Bronchial epithelial cell (primary cell): ENCODE measurements around the gene VRK2. TPM values are rescaled to one million over a fixed set of nuclear protein-coding genes. Genes with fewer than 3 reads are reported as not detected.
A peak's percentile ranks its signal among the peaks of the same experiment; 100 is the strongest.

Experiments
- DNase-seq: peaks from one replicate; pipeline ENCODE4 v3.0.0-alpha.2; 2010; ENCODE audit warnings: low read depth
- FAIRE-seq: peaks from 2 replicates; lab custom pipeline; 2011; peaks lifted over from hg19 to GRCh38; lab: Jason Lieb, UNC
- H3K27me3 ChIP-seq: 2 replicates; pipeline ENCODE4 v1.5.1; 2011; ENCODE audit warnings: low read length; ENCODE audit not compliant: control insufficient read depth, insufficient read depth
- H3K36me3 ChIP-seq: 2 replicates; pipeline ENCODE4 v1.5.1; 2011; ENCODE audit warnings: low read length; ENCODE audit not compliant: control insufficient read depth, insufficient read depth
- H3K4me3 ChIP-seq: 2 replicates; pipeline ENCODE4 v1.5.1; 2011; ENCODE audit warnings: mild to moderate bottlenecking, low read depth, low read length, control low read depth
- total RNA-seq: library from RNA; depleted of rRNA; stranded (reverse); fragments of >200 nt; gene quantifications from 2 replicates; pipeline ENCODE4 v1.2.1, GENCODE V29; 2014
- TF ChIP-seq, protein P1 (sequence below): IDR thresholded peaks from 2 replicates; pipeline ENCODE4 v1.5.1; 2011; ENCODE audit warnings: mild to moderate bottlenecking, moderate library complexity, low read length, control low read depth, inconsistent platforms; ENCODE audit not compliant: insufficient read depth, severe bottlenecking

Gene VRK2
- total RNA-seq, 1 donor from 2014 or later: 67.7 TPM

DNA sequence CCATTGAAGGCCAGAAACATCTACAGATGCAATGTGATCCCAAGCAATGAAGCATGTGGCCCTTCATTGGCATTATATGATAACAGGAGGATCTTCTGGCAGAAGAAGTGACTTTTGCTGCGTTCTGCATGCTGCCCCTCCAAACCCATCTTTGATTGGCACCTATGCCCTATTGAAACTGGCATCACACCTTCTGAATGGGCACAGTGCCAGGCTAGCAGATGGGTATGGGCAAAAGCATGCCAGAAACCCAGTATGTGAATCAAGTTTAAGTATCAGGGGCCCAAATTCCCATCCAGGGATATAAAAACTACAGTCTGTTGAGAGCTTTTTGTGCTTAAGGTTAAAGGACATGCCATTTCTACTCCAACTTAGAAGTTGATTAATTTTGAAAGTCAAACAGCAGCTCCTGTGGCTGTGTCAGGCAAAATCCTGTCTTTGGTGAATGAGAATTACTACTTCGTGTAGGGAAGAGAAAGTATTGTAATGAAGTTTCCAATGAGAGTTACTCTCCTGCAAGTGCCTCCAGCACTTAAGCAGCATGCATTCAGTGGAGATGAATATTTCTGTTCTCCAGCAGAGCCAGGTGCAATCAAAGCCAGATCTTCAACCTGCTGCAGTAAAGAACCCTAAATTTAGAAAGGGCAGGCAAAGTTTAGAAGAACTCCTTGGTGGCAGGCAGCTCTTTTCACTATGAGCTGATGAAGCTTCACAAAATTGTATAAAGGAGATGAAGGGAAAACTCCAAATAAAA is 8.6 kb downstream of the VRK2 start:
- DNase-seq: no peak
- FAIRE-seq: no peak
- H3K36me3 ChIP-seq: peaks cover 6% of the 10 kb centered on the region
- TF ChIP-seq, protein P1, sequence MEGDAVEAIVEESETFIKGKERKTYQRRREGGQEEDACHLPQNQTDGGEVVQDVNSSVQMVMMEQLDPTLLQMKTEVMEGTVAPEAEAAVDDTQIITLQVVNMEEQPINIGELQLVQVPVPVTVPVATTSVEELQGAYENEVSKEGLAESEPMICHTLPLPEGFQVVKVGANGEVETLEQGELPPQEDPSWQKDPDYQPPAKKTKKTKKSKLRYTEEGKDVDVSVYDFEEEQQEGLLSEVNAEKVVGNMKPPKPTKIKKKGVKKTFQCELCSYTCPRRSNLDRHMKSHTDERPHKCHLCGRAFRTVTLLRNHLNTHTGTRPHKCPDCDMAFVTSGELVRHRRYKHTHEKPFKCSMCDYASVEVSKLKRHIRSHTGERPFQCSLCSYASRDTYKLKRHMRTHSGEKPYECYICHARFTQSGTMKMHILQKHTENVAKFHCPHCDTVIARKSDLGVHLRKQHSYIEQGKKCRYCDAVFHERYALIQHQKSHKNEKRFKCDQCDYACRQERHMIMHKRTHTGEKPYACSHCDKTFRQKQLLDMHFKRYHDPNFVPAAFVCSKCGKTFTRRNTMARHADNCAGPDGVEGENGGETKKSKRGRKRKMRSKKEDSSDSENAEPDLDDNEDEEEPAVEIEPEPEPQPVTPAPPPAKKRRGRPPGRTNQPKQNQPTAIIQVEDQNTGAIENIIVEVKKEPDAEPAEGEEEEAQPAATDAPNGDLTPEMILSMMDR: no peak
- no peaks in the 10 kb centered on the region for H3K27me3 ChIP-seq
- H3K4me3 ChIP-seq: no peak overlapping the region

DNA sequence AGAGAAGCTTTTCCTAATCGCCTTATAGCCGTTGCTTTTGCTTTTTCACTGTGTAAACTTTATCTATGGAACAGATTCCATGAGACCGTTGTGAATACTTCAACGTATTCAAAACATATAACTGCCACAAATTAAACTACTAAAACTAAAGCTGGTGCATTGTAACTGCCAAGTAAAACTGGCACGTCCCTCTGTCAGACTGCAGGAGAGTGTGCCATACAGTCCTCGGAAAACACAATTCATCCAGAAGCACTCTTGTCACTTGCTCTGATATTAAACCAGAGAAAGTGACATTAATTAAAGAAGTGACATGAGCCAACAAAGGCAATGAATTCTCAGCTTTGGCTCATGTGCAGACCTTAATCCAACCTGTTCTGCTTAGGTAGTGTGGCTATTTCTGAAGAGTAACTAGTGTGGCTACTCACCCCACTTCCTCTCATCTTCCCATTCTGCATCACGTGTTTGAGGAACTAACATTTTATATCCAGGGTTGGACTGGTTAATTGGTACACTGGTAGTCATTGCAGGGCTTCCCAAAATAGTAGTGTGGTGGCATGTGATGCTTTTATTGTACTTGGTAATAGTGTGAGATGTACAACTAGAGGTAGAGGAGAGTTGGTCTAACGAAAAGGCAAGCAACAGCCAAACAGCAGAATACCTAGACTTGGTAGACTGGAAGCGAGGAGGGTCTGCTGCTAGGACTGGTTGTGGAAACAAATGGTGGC is 9.7 kb downstream of the VRK2 start:
- FAIRE-seq (no peak), DNase-seq (no peak)
- Histone ChIP-seq H3K4me3 (no peak overlapping the region), H3K36me3 (peaks cover 6% of the 10 kb centered on the region), H3K27me3 (no peaks in the 10 kb centered on the region)
- TF ChIP-seq, protein P1: no peak

DNA sequence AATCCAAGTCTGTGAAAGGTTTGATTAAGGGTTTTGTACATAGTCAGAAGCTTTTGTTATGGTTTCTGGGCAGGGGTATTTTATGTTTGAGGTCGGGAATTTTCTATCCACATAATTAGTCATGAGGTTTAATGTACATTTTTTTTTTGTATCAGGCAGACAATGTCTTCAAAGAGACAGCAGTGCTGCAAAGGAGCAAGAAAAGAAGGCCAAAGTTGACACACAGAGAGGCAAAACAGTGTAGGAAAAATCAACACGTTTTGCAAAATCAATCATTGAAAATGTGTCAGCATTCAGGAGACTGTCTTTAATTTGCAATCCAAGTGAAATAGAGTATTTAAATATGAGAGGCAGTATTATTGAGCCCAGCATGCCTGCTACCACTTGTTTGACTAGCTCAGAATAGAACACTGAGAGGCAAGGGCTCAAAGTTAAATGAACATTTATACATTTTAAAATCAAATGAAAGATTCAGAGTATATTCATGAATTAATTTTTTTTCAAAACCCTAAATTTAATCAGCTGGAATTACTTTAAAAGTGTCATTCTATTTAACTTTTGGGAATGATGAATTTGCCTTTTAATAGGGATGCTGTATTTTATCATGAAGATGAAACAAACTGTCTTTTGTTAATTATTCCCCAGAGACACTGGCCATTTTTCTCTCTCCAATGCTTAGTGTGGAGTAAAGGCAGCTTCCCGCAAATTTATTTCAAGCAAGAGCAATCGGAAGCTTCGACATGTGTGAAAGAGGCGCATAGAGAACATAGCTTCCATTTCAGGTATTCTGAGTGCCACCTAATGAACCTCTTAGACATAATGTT is 11.3 kb downstream of the VRK2 start:
- peaks cover 6% of the 10 kb centered on the region for H3K36me3 ChIP-seq
- DNase-seq (no peak), FAIRE-seq (no peak)
- no peak overlapping the region for H3K4me3 ChIP-seq
- no peaks in the 10 kb centered on the region for H3K27me3 ChIP-seq
- TF ChIP-seq, protein P1: no peak

DNA sequence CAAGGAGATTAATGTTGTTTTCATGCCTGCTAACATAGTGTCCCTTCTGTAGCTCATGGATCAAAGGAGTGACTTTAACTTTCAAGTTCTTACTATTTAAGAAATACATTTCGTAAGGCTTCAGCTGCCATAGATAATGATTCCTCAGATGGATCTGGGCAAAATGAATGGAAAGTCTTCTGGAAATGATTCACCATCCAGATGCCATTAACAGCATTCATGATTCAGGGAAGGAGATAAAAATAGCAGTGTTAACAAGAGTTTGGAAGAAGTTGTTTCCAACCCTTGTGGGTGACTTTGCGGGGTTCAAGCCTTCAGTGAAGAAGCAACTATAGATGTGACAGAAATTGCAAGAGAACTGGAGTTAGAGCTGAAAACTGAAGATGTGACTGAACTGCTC is 17.0 kb downstream of the VRK2 start:
- H3K4me3 ChIP-seq: no peak overlapping the region
- DNase-seq (peak; percentile 48), FAIRE-seq (no peak)
- H3K36me3 ChIP-seq: no peaks in the 10 kb centered on the region
- H3K27me3 ChIP-seq: no peaks in the 10 kb centered on the region
- TF ChIP-seq, protein P1: no peak

DNA sequence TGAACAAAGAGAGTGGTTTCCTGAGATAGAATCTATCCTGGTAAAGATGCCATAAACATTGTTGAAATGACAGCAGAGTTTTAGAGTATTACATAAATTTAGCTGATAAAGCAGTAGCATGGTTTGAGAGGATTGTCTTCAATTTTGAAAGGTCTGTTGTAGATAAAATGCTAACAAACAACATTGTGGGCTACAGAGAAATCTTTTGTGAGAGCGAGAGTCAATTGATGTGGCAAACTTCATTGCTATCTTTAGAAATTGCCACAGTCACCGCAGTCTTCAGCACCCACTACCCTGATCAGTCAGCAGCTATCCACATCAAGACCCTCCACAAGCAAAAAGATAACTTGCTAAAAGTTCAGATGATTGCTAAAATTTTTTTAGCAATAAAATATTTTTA is 17.5 kb downstream of the VRK2 start:
- Histone ChIP-seq H3K36me3 (no peaks in the 10 kb centered on the region), H3K4me3 (no peak overlapping the region), H3K27me3 (no peaks in the 10 kb centered on the region)
- no peak for FAIRE-seq
- DNase-seq: no peak
- TF ChIP-seq, protein P1: no peak
